A673 (cell line): ENCODE results near the gene SLC22A4.

ENCODE experiments used
- EZH2 ChIP-seq: fragments of 200-600 bp; sonication (generic); IDR thresholded peaks from 2 replicates; pipeline ENCODE4 v1.6.1; 2017; ENCODE audit warnings: borderline replicate concordance, low read depth, mild to moderate bottlenecking, mixed read lengths, antibody characterized with exemption, low read length; ENCODE audit not compliant: poor library complexity, severe bottlenecking
- TF ChIP-seq, protein P1 (sequence below): fragments of 300-800, 200-600 bp; sonication (generic); conservative IDR thresholded peaks from 2 replicates; pipeline ENCODE4 v1.5.1; 2017; ENCODE audit warnings: low read depth, mild to moderate bottlenecking, antibody characterized with exemption, low read length, moderate library complexity, mixed read lengths

- TF ChIP-seq EZH2 = no peak
- TF ChIP-seq, protein P1, sequence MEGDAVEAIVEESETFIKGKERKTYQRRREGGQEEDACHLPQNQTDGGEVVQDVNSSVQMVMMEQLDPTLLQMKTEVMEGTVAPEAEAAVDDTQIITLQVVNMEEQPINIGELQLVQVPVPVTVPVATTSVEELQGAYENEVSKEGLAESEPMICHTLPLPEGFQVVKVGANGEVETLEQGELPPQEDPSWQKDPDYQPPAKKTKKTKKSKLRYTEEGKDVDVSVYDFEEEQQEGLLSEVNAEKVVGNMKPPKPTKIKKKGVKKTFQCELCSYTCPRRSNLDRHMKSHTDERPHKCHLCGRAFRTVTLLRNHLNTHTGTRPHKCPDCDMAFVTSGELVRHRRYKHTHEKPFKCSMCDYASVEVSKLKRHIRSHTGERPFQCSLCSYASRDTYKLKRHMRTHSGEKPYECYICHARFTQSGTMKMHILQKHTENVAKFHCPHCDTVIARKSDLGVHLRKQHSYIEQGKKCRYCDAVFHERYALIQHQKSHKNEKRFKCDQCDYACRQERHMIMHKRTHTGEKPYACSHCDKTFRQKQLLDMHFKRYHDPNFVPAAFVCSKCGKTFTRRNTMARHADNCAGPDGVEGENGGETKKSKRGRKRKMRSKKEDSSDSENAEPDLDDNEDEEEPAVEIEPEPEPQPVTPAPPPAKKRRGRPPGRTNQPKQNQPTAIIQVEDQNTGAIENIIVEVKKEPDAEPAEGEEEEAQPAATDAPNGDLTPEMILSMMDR = no peak
Measured at GRCh38 chr5:132289097-132289496, 5.1 kb upstream of the SLC22A4 start.
